Stomach (tissue), 9 donors: Measurements from ENCODE around the gene VSTM4. TPM values are rescaled to one million over a fixed set of nuclear protein-coding genes. Genes with fewer than 3 reads are reported as not detected.

Source experiments
- DNase-seq, 2 donors: peaks; one replicate each; pipeline versions ENCODE4 v3.0.0 to v3.0.0-alpha.2; 2013 to 2019
- H3K27ac ChIP-seq, 5 donors: fragments of 200-600 bp in 4 of 5; sonication (generic) in 4 of 5; one replicate each; pipeline ENCODE4 v1.5.1; 2013 to 2019; ENCODE audit warnings: mild to moderate bottlenecking in 1 of 5, moderate library complexity in 1 of 5
- H3K27me3 ChIP-seq, 3 donors: fragments of 200-600 bp; sonication (generic); one replicate each; pipeline ENCODE4 v1.5.1; 2017 to 2019; ENCODE audit warnings: mixed run types in 1 of 3
- H3K36me3 ChIP-seq, 4 donors: fragments of 200-600 bp; sonication (generic); 1 replicate in 3 of 4; 2 replicates in 1 of 4; pipeline ENCODE4 v1.5.1; 2016 to 2019
- H3K4me1 ChIP-seq, 4 donors: fragments of 200-600 bp; sonication (generic); one replicate each; pipeline ENCODE4 v1.5.1; 2016 to 2019
- H3K4me3 ChIP-seq, 4 donors: fragments of 200-600 bp; sonication (generic) in 3 of 4; one replicate each; pipeline ENCODE4 v1.5.1; 2016 to 2019; ENCODE audit warnings: mild to moderate bottlenecking in 1 of 4
- H3K9me3 ChIP-seq, 4 donors: fragments of 200-600 bp; sonication (generic); one replicate each; pipeline ENCODE4 v1.5.1; 2016 to 2019
- EP300 ChIP-seq: sonication (generic); formaldehyde crosslinking; IDR thresholded peaks from one replicate; pipeline ENCODE4 v1.6.1; 2017; ENCODE audit warnings: antibody characterized with exemption
- POLR2A ChIP-seq, 4 donors: fragments of 450-650 bp; IDR thresholded peaks; one replicate each; pipeline ENCODE4 v1.6.1; 2016; ENCODE audit warnings: antibody characterized with exemption in 4 of 4, control low read depth in 2 of 4, mild to moderate bottlenecking in 1 of 4, moderate library complexity in 1 of 4
- POLR2AphosphoS5 ChIP-seq, 3 donors: sonication (generic); formaldehyde crosslinking; IDR thresholded peaks; one replicate each; pipeline ENCODE4 v1.6.1; 2016; ENCODE audit warnings: antibody characterized with exemption in 3 of 3
- whole genome bisulfite sequencing, 5 donors: extraction: QIAGEN DNeasy Blood & Tissue Kit in 3 of 5; methylation state at CpG; one replicate each; pipeline versions ENCODE4 v1.1.5 to v1.1.7; 2013 to 2018; 5-methylcytosine and 5-hydroxymethylcytosine counted together
- intact Hi-C: fragments of 100-400 bp; cut with DNase I; formaldehyde crosslinking; loops from one replicate; pipeline ENCODE4 v1.15.1; 2023; ENCODE audit warnings: low total_unique reads
- polyA plus RNA-seq, 3 donors: library from polyadenylated mRNA; stranded (reverse); fragments of 200-250 nt; gene quantifications; one replicate each; pipeline ENCODE4 v1.2.3, GENCODE V29; 2013
- total RNA-seq, 5 donors: library from RNA; depleted of rRNA; stranded (reverse); fragments of >200 nt; gene quantifications; one replicate each; pipeline versions ENCODE4 v1.1.0 to v1.2.3, GENCODE V29; 2014 to 2016
- TF ChIP-seq, protein P1 (sequence below), 7 experiments: fragments of 450-650 bp in 4 of 7; fragments of 200-600 bp in 3 of 7; sonication (generic) in 3 of 7; IDR thresholded peaks; one replicate each; pipeline ENCODE4 v1.5.1; 2016 to 2019; ENCODE audit warnings: antibody characterized with exemption in 7 of 7, control low read depth in 2 of 7, mild to moderate bottlenecking in 1 of 7
- donor health status: healthy with polysubstance abuse.
- donor health status: Bipolar disorder and iron deficiency.
- donor health status: healthy.

The VSTM4 gene
- total and polyA plus RNA-seq, 8 donors: 0.58 to 23.1 (median 3.0) TPM

DNA sequence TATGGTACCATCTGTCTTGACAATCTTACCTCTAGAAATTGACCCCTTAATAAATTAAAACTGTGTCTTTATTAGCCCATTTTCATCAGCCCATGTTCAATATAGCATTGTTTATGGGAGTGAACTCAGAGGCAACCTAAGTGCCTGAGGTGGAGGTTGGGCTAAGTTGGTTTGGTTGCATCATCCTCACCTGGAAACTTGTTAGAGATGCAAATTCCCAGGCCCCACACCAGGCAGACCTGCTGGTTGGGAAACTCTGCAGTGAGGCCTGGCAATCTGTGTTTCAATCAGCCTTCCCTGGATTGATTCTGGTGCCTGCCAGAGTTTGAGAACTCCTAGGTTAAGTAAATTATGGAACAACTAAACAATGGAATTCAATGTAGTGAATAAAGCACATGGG lies 27.9 kb upstream of the VSTM4 start:
- Histone ChIP-seq H3K27me3 (no peaks in the 10 kb centered on the region), H3K4me1 (peaks cover 0 to 13% (median 3%) of the 10 kb centered on the region in 4 donors), H3K9me3 (peaks cover 0 to 15% (median 8%) of the 10 kb centered on the region in 4 donors), H3K27ac (no peak overlapping the region), H3K4me3 (no peak overlapping the region), H3K36me3 (no peaks in the 10 kb centered on the region)
- no peak for DNase-seq
- TF ChIP-seq EP300: no peak
- no peak for TF ChIP-seq POLR2A (IDR thresholded peaks at IDR 0.05)
- TF ChIP-seq, protein P1, sequence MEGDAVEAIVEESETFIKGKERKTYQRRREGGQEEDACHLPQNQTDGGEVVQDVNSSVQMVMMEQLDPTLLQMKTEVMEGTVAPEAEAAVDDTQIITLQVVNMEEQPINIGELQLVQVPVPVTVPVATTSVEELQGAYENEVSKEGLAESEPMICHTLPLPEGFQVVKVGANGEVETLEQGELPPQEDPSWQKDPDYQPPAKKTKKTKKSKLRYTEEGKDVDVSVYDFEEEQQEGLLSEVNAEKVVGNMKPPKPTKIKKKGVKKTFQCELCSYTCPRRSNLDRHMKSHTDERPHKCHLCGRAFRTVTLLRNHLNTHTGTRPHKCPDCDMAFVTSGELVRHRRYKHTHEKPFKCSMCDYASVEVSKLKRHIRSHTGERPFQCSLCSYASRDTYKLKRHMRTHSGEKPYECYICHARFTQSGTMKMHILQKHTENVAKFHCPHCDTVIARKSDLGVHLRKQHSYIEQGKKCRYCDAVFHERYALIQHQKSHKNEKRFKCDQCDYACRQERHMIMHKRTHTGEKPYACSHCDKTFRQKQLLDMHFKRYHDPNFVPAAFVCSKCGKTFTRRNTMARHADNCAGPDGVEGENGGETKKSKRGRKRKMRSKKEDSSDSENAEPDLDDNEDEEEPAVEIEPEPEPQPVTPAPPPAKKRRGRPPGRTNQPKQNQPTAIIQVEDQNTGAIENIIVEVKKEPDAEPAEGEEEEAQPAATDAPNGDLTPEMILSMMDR (IDR thresholded peaks at IDR 0.05): no peak
- TF ChIP-seq POLR2AphosphoS5 (IDR thresholded peaks at IDR 0.05): no peak
- intact Hi-C loops: no loop called here

DNA sequence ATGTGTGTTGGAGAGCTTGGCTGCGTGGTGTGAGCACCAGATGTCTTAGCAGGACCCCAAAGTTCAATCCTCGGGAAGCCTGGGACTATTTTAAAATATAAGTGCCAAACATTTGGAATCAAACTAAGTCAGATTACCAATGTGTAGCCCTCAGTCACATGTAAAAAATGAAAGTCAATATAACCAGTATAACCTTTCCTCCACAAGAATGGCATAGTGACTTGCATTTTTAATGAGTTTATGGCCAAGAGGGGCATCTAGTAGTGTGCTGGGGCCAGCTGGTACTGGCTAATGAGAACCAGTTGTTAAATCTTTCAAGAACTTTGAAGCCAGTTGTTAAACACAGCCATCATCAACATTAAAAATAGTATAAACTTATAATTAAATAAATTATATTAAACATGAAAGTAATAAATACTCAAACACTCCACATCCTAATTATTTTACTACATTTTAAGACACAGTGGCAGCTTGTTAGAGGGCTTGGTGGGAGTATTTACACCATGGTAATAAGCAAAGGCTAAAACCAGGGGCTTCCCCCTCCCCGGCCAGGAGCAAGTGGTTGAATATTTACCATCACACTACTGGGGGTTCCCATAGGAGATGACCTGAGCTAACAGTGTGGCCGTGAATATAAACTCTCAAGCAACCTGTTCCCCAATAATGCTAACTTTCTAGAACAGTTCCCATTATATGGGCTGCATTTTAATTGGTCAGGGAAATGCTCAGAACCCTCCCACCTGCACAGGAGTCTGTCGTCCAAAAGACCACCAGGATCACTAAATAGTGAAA lies 26.4 kb upstream of the VSTM4 start:
- DNase-seq: no peak
- H3K4me3 ChIP-seq: no peak overlapping the region
- TF ChIP-seq, protein P1 (IDR thresholded peaks at IDR 0.05): no peak
- no peak for TF ChIP-seq POLR2AphosphoS5 (IDR thresholded peaks at IDR 0.05)
- TF ChIP-seq POLR2A (IDR thresholded peaks at IDR 0.05): no peak
- TF ChIP-seq EP300: no peak
- 67 to 81% (median 72%) methylated on average over 5 of the region's 5 CpGs for WGBS, 5 donors
- no peaks in the 10 kb centered on the region for H3K36me3 ChIP-seq
- intact Hi-C loops: no loop called here
- H3K9me3 ChIP-seq: peaks cover 0 to under 1% (median 0%) of the 10 kb centered on the region in 4 donors
- no peak overlapping the region for H3K27ac ChIP-seq
- H3K27me3 ChIP-seq: no peaks in the 10 kb centered on the region
- H3K4me1 ChIP-seq: peaks cover 0 to 13% (median 3%) of the 10 kb centered on the region in 4 donors

DNA sequence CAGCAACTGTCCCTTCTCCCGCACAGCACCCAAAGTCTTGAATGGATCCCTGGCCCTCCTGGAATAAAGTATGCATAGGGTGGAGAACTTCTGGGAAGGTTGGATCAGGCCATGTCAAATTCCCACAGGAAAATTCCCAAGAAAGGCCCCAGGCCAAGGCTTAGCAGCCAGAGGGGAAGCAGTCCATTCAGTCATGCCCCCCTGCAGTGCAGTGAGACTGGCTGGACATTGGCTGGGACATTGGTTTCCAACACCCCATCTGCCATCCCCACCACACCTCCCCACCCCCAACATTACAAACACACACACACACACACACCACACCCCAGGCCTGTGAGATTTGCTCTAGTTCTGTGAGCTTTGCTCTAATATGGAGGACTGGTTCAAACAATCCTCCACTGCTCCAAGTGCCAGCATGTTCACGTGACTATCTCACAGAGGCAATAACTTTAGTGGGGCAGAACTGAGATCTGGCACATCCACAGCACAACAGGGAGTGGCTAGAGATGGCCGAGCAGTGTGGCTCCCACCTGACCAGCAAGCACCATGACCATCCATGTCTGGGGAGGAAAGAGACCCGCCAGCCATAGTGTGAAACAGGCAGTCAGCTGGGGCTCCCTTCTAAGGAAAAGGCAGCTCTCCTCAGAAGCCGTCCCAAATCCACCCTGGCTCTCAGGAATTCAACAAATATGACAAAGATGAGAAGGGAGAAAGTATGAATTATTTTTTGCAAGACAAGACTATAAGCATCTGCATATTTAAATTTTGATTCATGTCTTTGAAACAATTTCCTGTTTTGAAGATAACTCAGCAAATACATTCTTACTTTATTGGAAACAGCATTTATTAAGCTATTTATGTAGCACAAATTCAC lies 25.2 kb upstream of the VSTM4 start:
- DNase-seq: no peak
- peak overlapping the region in 1 of 5 donors; percentile 76 for H3K27ac ChIP-seq
- no peaks in the 10 kb centered on the region for H3K27me3 ChIP-seq
- WGBS, 5 donors: 74 to 86% (median 82%) methylated on average over 5 of the region's 5 CpGs
- no peaks in the 10 kb centered on the region for H3K9me3 ChIP-seq
- intact Hi-C loops: no loop called here
- H3K4me1 ChIP-seq: peaks cover 0 to 13% (median 3%) of the 10 kb centered on the region in 4 donors
- no peak for TF ChIP-seq POLR2A (IDR thresholded peaks at IDR 0.05)
- H3K4me3 ChIP-seq: no peak overlapping the region
- no peaks in the 10 kb centered on the region for H3K36me3 ChIP-seq

DNA sequence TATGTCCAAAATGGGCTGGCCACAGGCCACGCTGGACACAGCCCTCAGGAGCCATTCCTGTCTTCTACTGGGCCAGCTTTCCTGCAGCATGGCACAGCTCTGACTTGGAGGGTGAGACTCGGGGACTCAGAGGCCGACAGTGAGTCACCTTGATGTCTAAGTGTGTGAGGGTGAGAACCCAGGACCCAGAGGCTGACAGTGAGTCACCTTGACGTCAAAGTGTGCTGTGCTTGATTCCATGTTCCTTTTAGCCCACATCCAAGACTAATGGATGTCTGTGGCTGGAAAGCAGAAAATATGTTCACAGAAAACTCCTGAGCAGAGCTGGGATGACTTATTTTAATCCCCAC lies 24.5 kb upstream of the VSTM4 start:
- TF ChIP-seq POLR2A (IDR thresholded peaks at IDR 0.05) (no peak), POLR2AphosphoS5 (IDR thresholded peaks at IDR 0.05) (peak in 1 of 3 donors; percentile 3), EP300 (no peak)
- TF ChIP-seq, protein P1 (IDR thresholded peaks at IDR 0.05): no peak
- no peaks in the 10 kb centered on the region for H3K36me3 ChIP-seq
- no peaks in the 10 kb centered on the region for H3K27me3 ChIP-seq
- H3K4me1 ChIP-seq: peaks cover 0 to 13% (median 3%) of the 10 kb centered on the region in 4 donors
- no peak overlapping the region for H3K4me3 ChIP-seq
- DNase-seq: no peak
- H3K27ac ChIP-seq: peak overlapping the region; percentile 14 to 76 (median 69)
- intact Hi-C loops: no loop called here
- no peaks in the 10 kb centered on the region for H3K9me3 ChIP-seq
- WGBS, 5 donors: 55 to 79% (median 75%) methylated on average over 4 of the region's 4 CpGs
